K562 (cell line): ENCODE data around the gene ULK3. TPM values are rescaled to one million over a fixed set of nuclear protein-coding genes. Genes with fewer than 3 reads are reported as not detected.

Experiments
- ATAC-seq: fragments of 200-7000 bp; cut with Tn5 transposase; 3 replicates; pipeline ENCODE4 v1.9.1; 2020; ENCODE audit warnings: moderate library complexity
- BruUV-seq: library from RNA; stranded (reverse); fragments of 400-500 nt; replicated peaks from 2 replicates; lab custom pipeline; 2021; lab: Mats Ljungman, UMichigan
- CTCF ChIA-PET: fragments of 300-600 bp; formaldehyde crosslinking; extraction: SDS; loops from one replicate; lab custom pipeline; 2021; ENCODE audit warnings: low intra/inter-chr PET ratio; lab: Yijun Ruan, JAX
- POLR2A ChIA-PET: fragments of 300-600, 350-650 bp; sonication (Branson Sonifier 250); formaldehyde crosslinking; extraction: SDS; loops from one replicate; lab custom pipeline; 2021; ENCODE audit warnings: antibody characterized with exemption, inconsistent platforms; lab: Yijun Ruan, JAX
- DNase-seq, 4 experiments: peaks; one replicate each; pipeline versions ENCODE4 v3.0.0 to v3.0.0-alpha.2; 2011 to 2018; ENCODE audit warnings: low spot score in 3 of 4, mixed read lengths in 3 of 4; ENCODE audit errors: extremely low read depth in 1 of 4
- FAIRE-seq: peaks from 2 replicates; lab custom pipeline; 2011; peaks lifted over from hg19 to GRCh38; lab: Jason Lieb, UNC
- H2AFZ ChIP-seq: 2 replicates; pipeline ENCODE4 v1.6.0; 2011; ENCODE audit warnings: low read depth, low read length, control low read depth, inconsistent platforms
- H3K27ac ChIP-seq: fragments of 200-600 bp; 3 replicates; pipeline ENCODE4 v1.8.0; 2011; ENCODE audit warnings: low read depth, mild to moderate bottlenecking, control low read depth, inconsistent platforms, low read length, moderate library complexity, mixed read lengths; ENCODE audit errors: extremely low read depth
- H3K27me3 ChIP-seq, 2 experiments: fragments of 300-600 bp in 1 of 2; 2 replicates in 1 of 2; 3 replicates in 1 of 2; pipeline versions ENCODE4 v1.6.0 to v1.8.0; 2011; ENCODE audit warnings: inconsistent platforms in 2 of 2, low read length in 2 of 2, mild to moderate bottlenecking in 1 of 2, mixed read lengths in 1 of 2, moderate library complexity in 1 of 2; ENCODE audit not compliant: control insufficient read depth in 2 of 2, insufficient read depth in 2 of 2
- H3K36me3 ChIP-seq: fragments of 300-600 bp; 3 replicates; pipeline ENCODE4 v1.8.0; 2011; ENCODE audit warnings: mild to moderate bottlenecking, low read length, inconsistent platforms; ENCODE audit not compliant: control insufficient read depth, insufficient read depth
- H3K4me1 ChIP-seq, 2 experiments: fragments of 200-600 bp in 1 of 2; replicated peaks in 1 of 2; 2 replicates in 1 of 2; 3 replicates in 1 of 2; pipeline versions ENCODE4 v1.5.1 to v1.8.0; 2011; ENCODE audit warnings: inconsistent platforms in 2 of 2, low read length in 2 of 2, mild to moderate bottlenecking in 1 of 2, mixed read lengths in 1 of 2, moderate library complexity in 1 of 2; ENCODE audit not compliant: control insufficient read depth in 2 of 2, insufficient read depth in 2 of 2
- H3K4me2 ChIP-seq: 2 replicates; pipeline ENCODE4 v1.6.1; 2011; ENCODE audit warnings: low read length, control low read depth, inconsistent platforms, mixed read lengths; ENCODE audit not compliant: insufficient read depth
- H3K4me3 ChIP-seq: fragments of 200-600 bp; sonication (generic), shearing (Covaris generic); 2 replicates; pipeline ENCODE4 v1.5.1; 2016; ENCODE audit warnings: control low read depth, inconsistent platforms
- H3K79me2 ChIP-seq: fragments of 200-600 bp; 3 replicates; pipeline ENCODE4 v1.8.0; 2011; ENCODE audit warnings: low read length, inconsistent platforms; ENCODE audit not compliant: control insufficient read depth, insufficient read depth
- H3K9ac ChIP-seq, 2 experiments: 2 replicates each; pipeline versions ENCODE4 v1.6.0 to v1.6.1; 2011; ENCODE audit warnings: low read depth in 2 of 2, low read length in 2 of 2, control low read depth in 1 of 2, inconsistent platforms in 1 of 2, mild to moderate bottlenecking in 1 of 2, mixed read lengths in 1 of 2; ENCODE audit not compliant: insufficient read depth in 1 of 2
- H3K9me1 ChIP-seq: one replicate; pipeline ENCODE4 v1.6.0; 2011; ENCODE audit warnings: inconsistent platforms, mild to moderate bottlenecking, low read length, moderate library complexity; ENCODE audit not compliant: control insufficient read depth, insufficient read depth
- H3K9me3 ChIP-seq: replicated peaks from 2 replicates; pipeline ENCODE4 v1.5.1; 2011; ENCODE audit warnings: low read depth, low read length, inconsistent platforms; ENCODE audit not compliant: control insufficient read depth, insufficient read depth
- H4K20me1 ChIP-seq: replicated peaks from 2 replicates; pipeline ENCODE4 v1.6.1; 2011; ENCODE audit warnings: low read length, inconsistent platforms, mixed read lengths; ENCODE audit not compliant: control insufficient read depth, insufficient read depth
- ARID1B ChIP-seq: fragments of 450-650 bp; IDR thresholded peaks from 2 replicates; pipeline ENCODE4 v1.6.1; 2016; ENCODE audit warnings: antibody characterized with exemption, mild to moderate bottlenecking, inconsistent platforms
- BRD4 ChIP-seq: fragments of 200-600 bp; sonication (generic); IDR thresholded peaks from 2 replicates; pipeline ENCODE4 v1.6.1; 2017; ENCODE audit warnings: inconsistent platforms
- CHCHD3 ChIP-seq: fragments of 250-450 bp; sonication (Bioruptor Pico); IDR thresholded peaks from 2 replicates; pipeline ENCODE4 v2.1.2; 2022; ENCODE audit warnings: mild to moderate bottlenecking
- ELK3 ChIP-seq: fragments of 450-650 bp; formaldehyde crosslinking; IDR thresholded peaks from 2 replicates; pipeline ENCODE4 v1.4.0; 2020; ENCODE audit warnings: mild to moderate bottlenecking
- GABPB1 ChIP-seq: sonication (generic); formaldehyde crosslinking; IDR thresholded peaks from 2 replicates; pipeline ENCODE4 v1.8.0; 2022; ENCODE audit warnings: mild to moderate bottlenecking, missing genetic modification reagents
- HIVEP1 ChIP-seq: fragments of 250-450 bp; sonication (Bioruptor Pico); IDR thresholded peaks from 2 replicates; pipeline ENCODE4 v1.4.0; 2020; ENCODE audit warnings: mild to moderate bottlenecking
- HMGN3 ChIP-seq: IDR thresholded peaks from 2 replicates; pipeline ENCODE4 v1.6.1; 2011; ENCODE audit warnings: borderline replicate concordance, low read depth, mild to moderate bottlenecking, mixed read lengths, low read length; ENCODE audit not compliant: insufficient read length; ENCODE audit errors: extremely low read depth
- KAT2B ChIP-seq: IDR thresholded peaks from one replicate; pipeline ENCODE4 v1.6.1; 2012; ENCODE audit warnings: low read depth, mild to moderate bottlenecking, control low read depth, inconsistent platforms, low read length, moderate library complexity
- MCM3 ChIP-seq: fragments of 450-650 bp; IDR thresholded peaks from 2 replicates; pipeline ENCODE4 v1.6.1; 2016
- MTF1 ChIP-seq: fragments of 250-450 bp; sonication (Bioruptor Pico); IDR thresholded peaks from 2 replicates; pipeline ENCODE4 v1.9.0; 2021; ENCODE audit warnings: moderate library complexity, mild to moderate bottlenecking, inconsistent platforms, borderline replicate concordance
- SREBF2 ChIP-seq: sonication (generic); formaldehyde crosslinking; IDR thresholded peaks from 2 replicates; pipeline ENCODE4 v1.4.0; 2020; ENCODE audit warnings: mild to moderate bottlenecking, missing genetic modification reagents
- SRSF3 ChIP-seq: fragments of 200-400 bp; formaldehyde crosslinking; IDR thresholded peaks from 2 replicates; pipeline ENCODE4 v1.6.1; 2016; ENCODE audit warnings: mild to moderate bottlenecking, low read length, moderate library complexity; ENCODE audit not compliant: insufficient read depth
- TEAD1 ChIP-seq, 2 experiments: fragments of 450-650 bp in 1 of 2; sonication (generic) in 1 of 2; formaldehyde crosslinking; IDR thresholded peaks; 2 replicates each; pipeline versions ENCODE4 v1.4.0 to v1.8.0; 2020 to 2022; ENCODE audit warnings: mild to moderate bottlenecking in 2 of 2, missing genetic modification reagents in 1 of 2
- THAP12 ChIP-seq: fragments of 250-450 bp; sonication (Bioruptor Pico); IDR thresholded peaks from 2 replicates; pipeline ENCODE4 v1.9.0; 2021; ENCODE audit warnings: mild to moderate bottlenecking, inconsistent platforms
- ZBED1 ChIP-seq: IDR thresholded peaks from 2 replicates; pipeline ENCODE4 v1.6.1; 2014
- ZC3H11A ChIP-seq: IDR thresholded peaks from 2 replicates; pipeline ENCODE4 v1.6.1; 2012; ENCODE audit warnings: low read depth, low read length, improper control_type of control experiment
- ZNF175 ChIP-seq: fragments of 200-800 bp; sonication (Bioruptor generic); IDR thresholded peaks from 2 replicates; pipeline ENCODE4 v1.6.1; 2016; ENCODE audit warnings: low read depth, mild to moderate bottlenecking, missing genetic modification characterization, missing compliant biosample characterization
- WGBS: fragments of 100-300 bp; shearing (Covaris generic); methylation state at CpG from one replicate; pipeline ENCODE4 v1.1.6; 2016; ENCODE audit warnings: low coverage, mixed read lengths; ENCODE audit not compliant: insufficient coverage; ENCODE audit errors: missing lambda C conversion rate; 5-methylcytosine and 5-hydroxymethylcytosine counted together
- in situ Hi-C: fragments of 300-500 bp; cut with MboI; formaldehyde crosslinking; loops from 4 replicates; pipeline ENCODE4 v1.15.0; 2018; ENCODE audit warnings: inconsistent platforms, mixed read lengths
- intact Hi-C: fragments of 100-400 bp; cut with micrococcal nuclease; formaldehyde crosslinking; loops from 2 replicates; pipeline ENCODE4 v1.14.2; 2022
- polyA plus RNA-seq, 8 experiments: library from polyadenylated mRNA; depleted of rRNA in 4 of 8; stranded (reverse) in 5 of 8; unstranded in 3 of 8; fragments of >200 nt; fragmentation: Nextera tagmentation in 2 of 8; fragmentation: Illumina TruSeq in 1 of 8; extraction: Ambion mirVana in 2 of 8; extraction: Trizol in 1 of 8; gene quantifications; 2 replicates each; pipeline versions ENCODE4 v1.2.1 to v1.2.3, GENCODE V29; 2011 to 2014; ENCODE audit warnings: inconsistent platforms in 1 of 8, missing spikeins in 1 of 8
- total RNA-seq, 7 experiments: library from RNA; depleted of rRNA in 6 of 7; stranded (reverse); fragments of >200 nt in 6 of 7; fragmentation: Illumina TruSeq in 2 of 7; extraction: Trizol in 2 of 7; gene quantifications; 2 replicates each; pipeline versions ENCODE4 v1.2.1 to v1.2.3, GENCODE V29; 2011 to 2021; ENCODE audit warnings: low replicate concordance in 1 of 7
- TF ChIP-seq, protein P1 (sequence below), 3 experiments: IDR thresholded peaks in 2 of 3; conservative IDR thresholded peaks in 1 of 3; 2 replicates each; pipeline ENCODE4 v1.5.1; 2011 to 2012; ENCODE audit warnings: low read length in 3 of 3, mild to moderate bottlenecking in 3 of 3, control low read depth in 2 of 3, improper control_type of control experiment in 1 of 3, inconsistent platforms in 1 of 3, low read depth in 1 of 3, mixed read lengths in 1 of 3, moderate library complexity in 1 of 3; ENCODE audit not compliant: insufficient read depth in 2 of 3

The ULK3 gene
- total and polyA plus RNA-seq, 9 of the 15 experiments (the other 6 are each of a cell fraction or from before 2014, with no cell fraction given), result 0.68 to 68.0 (median 34.9) TPM

DNA sequence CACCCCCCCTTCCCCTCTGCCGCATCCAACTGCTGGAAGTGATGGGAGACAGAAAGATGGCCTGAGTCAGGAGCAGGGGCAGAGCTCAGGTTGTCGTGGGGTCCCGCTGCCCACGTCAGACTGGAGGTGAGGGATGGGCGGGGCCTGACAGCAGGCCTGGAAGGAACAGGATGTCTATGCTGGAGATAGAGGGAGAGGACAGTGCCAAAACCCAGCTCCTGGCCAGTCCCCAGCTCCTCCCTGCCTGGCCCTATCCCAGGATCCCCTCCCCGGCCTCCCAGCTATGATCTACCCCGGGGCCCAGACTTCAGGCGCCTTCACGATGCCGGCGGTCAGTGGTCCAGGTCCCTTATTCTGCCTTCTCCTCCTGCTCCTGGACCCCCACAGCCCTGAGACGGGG is 30.4 kb downstream of the ULK3 start, which contains the start of gene LMAN1L (continued):
- no peak for TF ChIP-seq ZBED1
- TF ChIP-seq ARID1B, result no peak
- TF ChIP-seq MTF1 (CRISPR knock-in tag), result no peak
- no peak for TF ChIP-seq KAT2B
- TF ChIP-seq HIVEP1 (CRISPR knock-in tag), result no peak
- no peak for TF ChIP-seq CHCHD3 (CRISPR knock-in tag)
- no peak for TF ChIP-seq ZNF175 (CRISPR knock-in tag)
- TF ChIP-seq MCM3, result no peak
- no peak for TF ChIP-seq THAP12 (CRISPR knock-in tag)

- Histone ChIP-seq H3K36me3 (no peaks in the 10 kb centered on the region), H3K9me3 (no peaks in the 10 kb centered on the region), H3K4me1 (peaks cover 0 to 7% of the 10 kb centered on the region in 2 experiments; a peak in 2 of 5 replicates), H3K9me1 (no peaks in the 10 kb centered on the region), H3K79me2 (no peaks in the 10 kb centered on the region), H3K4me3 (no peak overlapping the region), H3K4me2 (no peak overlapping the region), H3K27me3 (peaks cover 0 to 21% of the 10 kb centered on the region in 2 experiments; a peak in 2 of 5 replicates), H4K20me1 (no peaks in the 10 kb centered on the region; the same call in 1 of the 2 replicates), H3K9ac (no peak overlapping the region), H2AFZ (no peak overlapping the region), H3K27ac (no peak overlapping the region)
- DNase-seq, result no peak
- CTCF ChIA-PET, result no interaction called here
- BruUV-seq, result no TSS peak
- no peak for ATAC-seq
- POLR2A ChIA-PET, result interaction anchor here (0.6 to 1.7 kb wide), 5 partner anchors 9 to 50 kb away, joined by 3 to 8 read pairs (median 4); no protein-coding TSS in a partner anchor
- in situ Hi-C loops, result no loop called here
- no peak for FAIRE-seq
- intact Hi-C loops, result no loop called here
- 0% methylated on average over 3 of the region's 3 CpGs for WGBS
- TF ChIP-seq ELK3, result no peak
- TF ChIP-seq SRSF3, result no peak
- TF ChIP-seq, protein P1, sequence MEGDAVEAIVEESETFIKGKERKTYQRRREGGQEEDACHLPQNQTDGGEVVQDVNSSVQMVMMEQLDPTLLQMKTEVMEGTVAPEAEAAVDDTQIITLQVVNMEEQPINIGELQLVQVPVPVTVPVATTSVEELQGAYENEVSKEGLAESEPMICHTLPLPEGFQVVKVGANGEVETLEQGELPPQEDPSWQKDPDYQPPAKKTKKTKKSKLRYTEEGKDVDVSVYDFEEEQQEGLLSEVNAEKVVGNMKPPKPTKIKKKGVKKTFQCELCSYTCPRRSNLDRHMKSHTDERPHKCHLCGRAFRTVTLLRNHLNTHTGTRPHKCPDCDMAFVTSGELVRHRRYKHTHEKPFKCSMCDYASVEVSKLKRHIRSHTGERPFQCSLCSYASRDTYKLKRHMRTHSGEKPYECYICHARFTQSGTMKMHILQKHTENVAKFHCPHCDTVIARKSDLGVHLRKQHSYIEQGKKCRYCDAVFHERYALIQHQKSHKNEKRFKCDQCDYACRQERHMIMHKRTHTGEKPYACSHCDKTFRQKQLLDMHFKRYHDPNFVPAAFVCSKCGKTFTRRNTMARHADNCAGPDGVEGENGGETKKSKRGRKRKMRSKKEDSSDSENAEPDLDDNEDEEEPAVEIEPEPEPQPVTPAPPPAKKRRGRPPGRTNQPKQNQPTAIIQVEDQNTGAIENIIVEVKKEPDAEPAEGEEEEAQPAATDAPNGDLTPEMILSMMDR (IDR thresholded peaks at IDR 0.05 in 2 of 3, conservative IDR thresholded peaks at IDR 0.05 in 1 of 3; ENCODE audit: insufficient read depth in 2 of 3, low read depth in 1 of 3, low read length in 3 of 3), result no peak
- TF ChIP-seq TEAD1 (CRISPR knock-in tag; IDR thresholded peaks at IDR 0.05), result no peak
- no peak for TF ChIP-seq SREBF2 (CRISPR knock-in tag)
- TF ChIP-seq HMGN3, result no peak
- no peak for TF ChIP-seq BRD4
- TF ChIP-seq GABPB1, result no peak
- no peak for TF ChIP-seq ZC3H11A
Observed at GRCh38 chr15:74809956-74810355, 33.0 kb downstream of the ULK3 start.
